Uterus (tissue), 2 donors: ENCODE results near the gene SPNS1.

ENCODE experiments used
- CTCF ChIP-seq, 4 experiments: fragments of 200-600 bp in 2 of 4; fragments of 450-650 bp in 2 of 4; sonication (generic) in 2 of 4; IDR thresholded peaks; one replicate each; pipeline ENCODE4 v1.5.1; 2016 to 2019; ENCODE audit warnings: antibody characterized with exemption in 4 of 4, mild to moderate bottlenecking in 2 of 4, moderate library complexity in 1 of 4
- POLR2A ChIP-seq, 2 donors: fragments of 450-650 bp; IDR thresholded peaks; one replicate each; pipeline ENCODE4 v1.6.1; 2016; ENCODE audit warnings: antibody characterized with exemption in 2 of 2, mild to moderate bottlenecking in 1 of 2, moderate library complexity in 1 of 2

GRCh38 chr16:29007730-29008593 lies 33.4 kb downstream of the SPNS1 start:
- TF ChIP-seq CTCF (IDR thresholded peaks at IDR 0.05), result no peak
- no peak for TF ChIP-seq POLR2A (IDR thresholded peaks at IDR 0.05)
